ENCODE data around the gene ZNF526. TPM values are rescaled to one million over a fixed set of nuclear protein-coding genes. Genes with fewer than 3 reads are reported as not detected.

ZNF526 gene
- total RNA-seq, 2 donors from 2014 or later, result 4.9 to 6.0 TPM

DNA sequence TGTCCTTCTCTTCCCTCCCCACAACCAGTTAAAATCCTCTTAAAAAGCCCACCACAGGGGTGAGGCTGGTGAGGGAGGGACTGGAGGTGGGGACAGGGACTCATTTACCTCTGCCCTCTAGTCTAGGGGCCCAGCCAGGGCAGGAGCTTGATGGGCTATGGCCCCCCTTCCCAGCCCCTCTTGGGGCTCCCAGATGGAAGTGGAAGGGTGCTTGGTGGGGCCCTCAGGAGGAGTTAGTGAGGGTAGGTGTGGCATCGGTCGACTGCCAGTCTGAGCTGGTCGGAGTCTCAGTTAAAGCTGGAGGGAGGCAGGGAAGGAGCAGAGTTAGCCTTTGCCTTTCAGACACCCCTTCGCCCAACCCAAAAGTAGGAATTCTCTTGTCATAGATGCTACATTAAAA, 10.5 kb downstream of the ZNF526 start:
- ATAC-seq (no peak), DNase-seq (no peak)
- Histone ChIP-seq H3K27me3 (no peaks in the 10 kb centered on the region), H3K4me1 (no peaks in the 10 kb centered on the region), H3K4me3 (no peak overlapping the region), H3K36me3 (replicated peaks in 1 of 2; ENCODE audit: insufficient read depth in 1 of 2, low read depth in 2 of 2) (peaks cover 11 to 14% of the 10 kb centered on the region in 2 donors), H3K9me3 (no peaks in the 10 kb centered on the region), H3K27ac (no peak overlapping the region)
- 74 to 82% methylated on average over 4 of the region's 4 CpGs for WGBS, 2 donors
- intact Hi-C loops (cut with DNase I), result no loop called here
- no peak for TF ChIP-seq POLR2A (IDR thresholded peaks at IDR 0.05)
- TF ChIP-seq, protein P1, sequence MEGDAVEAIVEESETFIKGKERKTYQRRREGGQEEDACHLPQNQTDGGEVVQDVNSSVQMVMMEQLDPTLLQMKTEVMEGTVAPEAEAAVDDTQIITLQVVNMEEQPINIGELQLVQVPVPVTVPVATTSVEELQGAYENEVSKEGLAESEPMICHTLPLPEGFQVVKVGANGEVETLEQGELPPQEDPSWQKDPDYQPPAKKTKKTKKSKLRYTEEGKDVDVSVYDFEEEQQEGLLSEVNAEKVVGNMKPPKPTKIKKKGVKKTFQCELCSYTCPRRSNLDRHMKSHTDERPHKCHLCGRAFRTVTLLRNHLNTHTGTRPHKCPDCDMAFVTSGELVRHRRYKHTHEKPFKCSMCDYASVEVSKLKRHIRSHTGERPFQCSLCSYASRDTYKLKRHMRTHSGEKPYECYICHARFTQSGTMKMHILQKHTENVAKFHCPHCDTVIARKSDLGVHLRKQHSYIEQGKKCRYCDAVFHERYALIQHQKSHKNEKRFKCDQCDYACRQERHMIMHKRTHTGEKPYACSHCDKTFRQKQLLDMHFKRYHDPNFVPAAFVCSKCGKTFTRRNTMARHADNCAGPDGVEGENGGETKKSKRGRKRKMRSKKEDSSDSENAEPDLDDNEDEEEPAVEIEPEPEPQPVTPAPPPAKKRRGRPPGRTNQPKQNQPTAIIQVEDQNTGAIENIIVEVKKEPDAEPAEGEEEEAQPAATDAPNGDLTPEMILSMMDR (IDR thresholded peaks at IDR 0.05), result no peak

GRCh38 chr19:42232435-42232834, 12.3 kb downstream of the ZNF526 start:
- no peak overlapping the region for H3K27ac ChIP-seq
- no peaks in the 10 kb centered on the region for H3K27me3 ChIP-seq
- ATAC-seq (no peak), DNase-seq (no peak)
- 90 to 94% methylated on average over 6 to 9 of the region's 10 CpGs for WGBS, 2 donors
- H3K9me3 ChIP-seq, result no peaks in the 10 kb centered on the region
- intact Hi-C loops (cut with DNase I), result no loop called here
- H3K36me3 ChIP-seq (replicated peaks in 1 of 2; ENCODE audit: insufficient read depth in 1 of 2, low read depth in 2 of 2), result peaks cover 11 to 15% of the 10 kb centered on the region in 2 donors
- no peak for TF ChIP-seq POLR2A (IDR thresholded peaks at IDR 0.05)
- TF ChIP-seq, protein P1 (IDR thresholded peaks at IDR 0.05), result no peak
- no peaks in the 10 kb centered on the region for H3K4me1 ChIP-seq
- no peak overlapping the region for H3K4me3 ChIP-seq

DNA sequence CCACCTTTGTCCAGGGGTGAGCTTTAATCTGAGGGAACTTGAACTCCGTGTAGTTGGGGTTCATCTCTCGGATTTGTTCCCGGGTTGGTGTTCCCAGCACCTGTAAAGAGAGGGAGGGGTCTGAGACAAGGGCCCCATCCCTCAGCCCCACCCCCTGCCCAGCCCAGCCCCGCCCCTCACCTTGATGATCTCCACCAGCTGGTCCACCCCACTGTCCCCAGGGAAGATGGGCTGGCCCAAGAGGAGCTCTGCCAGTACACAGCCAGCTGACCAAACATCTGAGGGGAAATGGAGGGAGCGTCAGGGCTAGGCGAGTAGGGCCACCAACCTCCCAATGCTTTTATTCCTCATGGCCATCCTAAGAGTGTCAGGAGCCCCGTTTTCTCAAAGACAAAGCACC, 13.0 kb downstream of the ZNF526 start:
- H3K27ac ChIP-seq, result no peak overlapping the region
- DNase-seq (no peak), ATAC-seq (no peak)
- H3K27me3 ChIP-seq, result no peaks in the 10 kb centered on the region
- H3K36me3 ChIP-seq (replicated peaks in 1 of 2; ENCODE audit: insufficient read depth in 1 of 2, low read depth in 2 of 2), result peaks cover 11 to 15% of the 10 kb centered on the region in 2 donors
- TF ChIP-seq POLR2A (IDR thresholded peaks at IDR 0.05), result no peak
- TF ChIP-seq, protein P1 (IDR thresholded peaks at IDR 0.05), result no peak
- H3K4me3 ChIP-seq, result no peak overlapping the region
- intact Hi-C loops (cut with DNase I), result no loop called here
- 68% methylated on average over 7 of the region's 7 CpGs; no CpG with 5 or more reads in 1 of the 2 donors for WGBS, 2 donors
- H3K9me3 ChIP-seq, result no peaks in the 10 kb centered on the region
- no peaks in the 10 kb centered on the region for H3K4me1 ChIP-seq

DNA sequence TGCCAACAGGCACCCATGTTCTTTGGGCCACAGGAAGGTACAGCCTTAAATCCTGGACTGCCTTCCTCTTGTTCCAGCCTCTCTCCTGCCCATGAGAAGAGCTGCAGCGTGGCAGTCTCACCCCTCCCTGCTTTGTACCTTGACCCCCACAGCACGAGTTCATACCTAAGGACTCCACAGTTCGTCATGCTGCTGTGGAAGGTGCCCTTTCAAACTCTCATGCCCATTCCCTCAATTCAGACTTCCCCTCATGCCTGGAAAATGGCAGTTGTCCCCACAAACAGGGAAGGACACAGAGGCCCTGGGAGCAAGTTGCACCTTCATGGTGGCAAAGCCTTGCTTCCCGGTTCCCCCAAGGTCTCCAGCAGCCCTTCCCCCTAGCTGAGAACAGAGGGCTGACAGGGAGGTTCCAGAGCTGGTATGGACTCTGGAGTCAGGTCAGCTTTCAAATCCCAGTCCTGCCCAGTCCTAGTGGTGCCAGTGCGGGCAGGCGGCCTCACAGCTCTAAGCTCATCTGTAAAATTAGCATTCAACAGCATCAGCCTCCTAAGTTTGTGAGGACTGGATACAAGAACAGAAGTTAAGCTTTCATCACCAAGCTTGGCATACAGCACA, 13.7 kb downstream of the ZNF526 start:
- no peak for DNase-seq
- no peak for ATAC-seq
- no peaks in the 10 kb centered on the region for H3K4me1 ChIP-seq
- no peaks in the 10 kb centered on the region for H3K27me3 ChIP-seq
- no peak overlapping the region for H3K4me3 ChIP-seq
- H3K27ac ChIP-seq, result no peak overlapping the region
- 81 to 94% methylated on average over 6 of the region's 6 CpGs for WGBS, 2 donors
- H3K9me3 ChIP-seq, result no peaks in the 10 kb centered on the region
- peaks cover 11 to 15% of the 10 kb centered on the region in 2 donors for H3K36me3 ChIP-seq (replicated peaks in 1 of 2; ENCODE audit: insufficient read depth in 1 of 2, low read depth in 2 of 2)
- TF ChIP-seq, protein P1 (IDR thresholded peaks at IDR 0.05), result no peak
- TF ChIP-seq POLR2A (IDR thresholded peaks at IDR 0.05), result no peak
- intact Hi-C loops (cut with DNase I), result no loop called here

DNA sequence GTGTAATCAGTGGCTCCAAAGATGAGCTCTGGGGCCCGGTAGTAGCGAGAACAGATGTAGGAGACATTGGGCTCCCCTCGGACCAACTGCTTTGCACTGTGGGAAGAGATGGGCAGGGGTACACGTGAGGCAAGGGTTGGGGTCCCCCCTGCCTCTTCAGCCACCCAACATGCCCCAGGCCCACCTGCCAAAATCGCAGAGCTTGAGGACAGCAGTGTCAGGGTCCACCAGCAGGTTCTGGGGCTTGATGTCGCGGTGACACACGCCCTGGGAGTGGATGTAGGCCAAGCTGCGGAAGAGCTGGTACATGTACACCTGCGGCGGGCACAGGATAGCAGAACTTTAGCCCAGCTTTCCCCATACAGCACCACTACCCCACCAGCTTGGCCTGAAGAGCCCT, 14.3 kb downstream of the ZNF526 start:
- no peaks in the 10 kb centered on the region for H3K27me3 ChIP-seq
- TF ChIP-seq POLR2A (IDR thresholded peaks at IDR 0.05), result no peak
- TF ChIP-seq, protein P1 (IDR thresholded peaks at IDR 0.05), result no peak
- no peak overlapping the region for H3K4me3 ChIP-seq
- peaks cover 2% of the 10 kb centered on the region for H3K4me1 ChIP-seq
- peaks cover 11 to 15% of the 10 kb centered on the region in 2 donors for H3K36me3 ChIP-seq (replicated peaks in 1 of 2; ENCODE audit: insufficient read depth in 1 of 2, low read depth in 2 of 2)
- H3K9me3 ChIP-seq, result no peaks in the 10 kb centered on the region
- no peak overlapping the region for H3K27ac ChIP-seq
- DNase-seq (no peak), ATAC-seq (no peak)
- intact Hi-C loops (cut with DNase I), result no loop called here
- WGBS, 2 donors, result 88 to 91% methylated on average over 7 to 11 of the region's 11 CpGs

Measured in body of pancreas (tissue), 4 donors.